HL-60 (cell line): ENCODE measurements around the gene TASOR2.

Source experiments
- CTCF ChIP-seq: IDR thresholded peaks from one replicate; pipeline ENCODE4 v1.5.1; 2011; ENCODE audit warnings: low read length, control low read depth, inconsistent platforms; ENCODE audit not compliant: insufficient read depth
- REST ChIP-seq: IDR thresholded peaks from 2 replicates; pipeline ENCODE4 v1.6.1; 2012; ENCODE audit warnings: low read depth; ENCODE audit not compliant: insufficient replicate concordance

- peak; percentile 9 for TF ChIP-seq CTCF
- no peak for TF ChIP-seq REST
Measured at GRCh38 chr10:5684971-5685763, 529 bp downstream of the TASOR2 start.
